Activated effector memory CD4-positive, alpha-beta T cell treated with anti-CD3 and anti-CD28 coated beads, Interleukin-2, amount 50 U/mL, for 16 hours (primary cell): Measurements from ENCODE around the gene NR6A1.

Experiments
- DNase-seq: peaks from one replicate; pipeline ENCODE4 v3.0.0-alpha.2; 2020

NR6A1 gene

GRCh38 chr9:124562328-124562727, 208.8 kb downstream of the NR6A1 start:
- no peak for DNase-seq

GRCh38 chr9:124559871-124560270, 211.2 kb downstream of the NR6A1 start:
- no peak for DNase-seq

DNA sequence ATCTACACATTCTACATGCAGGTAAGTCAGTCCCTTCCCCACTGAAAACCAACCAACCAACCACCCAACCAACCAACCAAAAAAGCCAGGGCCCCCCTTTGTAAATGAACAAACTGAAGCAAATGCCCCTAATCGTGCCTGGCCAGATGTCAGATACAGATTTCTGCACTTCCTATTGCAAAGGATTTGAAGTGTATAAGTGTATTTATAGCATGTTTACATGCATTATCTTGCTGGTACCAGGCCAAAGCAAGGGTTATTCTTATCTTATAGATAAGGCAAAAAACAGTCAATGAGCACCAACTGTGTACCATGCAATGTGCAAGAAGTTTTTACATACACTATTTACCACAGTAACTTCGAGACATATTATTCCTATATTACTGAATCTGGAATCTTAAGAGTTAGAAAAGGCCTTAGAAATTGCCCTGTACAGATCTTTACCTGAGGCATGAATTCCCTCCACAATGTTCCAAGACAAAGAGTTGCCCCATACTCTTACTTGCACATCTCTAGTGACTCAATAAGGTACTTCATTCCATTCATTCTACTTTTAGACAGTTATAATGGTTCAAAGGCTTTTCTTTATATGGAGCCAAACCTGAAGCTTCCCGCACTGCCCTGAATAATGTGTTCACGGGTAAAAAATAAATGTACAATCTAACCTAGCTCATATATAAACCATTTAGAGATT, 212.2 kb downstream of the NR6A1 start:
- DNase-seq: no peak

GRCh38 chr9:124557895-124558294, 213.2 kb downstream of the NR6A1 start:
- DNase-seq: no peak

DNA sequence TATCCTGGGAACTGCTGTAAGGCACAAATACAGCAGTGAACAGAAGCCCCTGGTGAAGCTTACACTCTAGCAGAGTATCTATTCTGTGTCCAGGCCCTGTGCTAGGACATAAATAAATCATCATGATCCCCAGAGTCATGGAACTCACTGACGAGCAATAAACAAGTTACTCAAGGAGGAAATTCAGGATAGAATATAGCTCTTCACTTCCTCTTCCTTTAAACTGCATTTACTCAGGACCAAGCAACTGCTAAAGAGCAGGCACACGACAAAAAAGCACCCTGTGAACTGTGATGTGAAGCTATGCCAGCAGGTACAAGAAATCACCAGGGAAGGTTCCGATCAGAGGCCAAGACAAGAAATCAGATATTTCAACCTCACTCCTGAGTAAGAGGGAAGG, 216.1 kb downstream of the NR6A1 start:
- DNase-seq: no peak

- no peak for DNase-seq
Observed at GRCh38 chr9:124553738-124554137, 217.4 kb downstream of the NR6A1 start.

DNA sequence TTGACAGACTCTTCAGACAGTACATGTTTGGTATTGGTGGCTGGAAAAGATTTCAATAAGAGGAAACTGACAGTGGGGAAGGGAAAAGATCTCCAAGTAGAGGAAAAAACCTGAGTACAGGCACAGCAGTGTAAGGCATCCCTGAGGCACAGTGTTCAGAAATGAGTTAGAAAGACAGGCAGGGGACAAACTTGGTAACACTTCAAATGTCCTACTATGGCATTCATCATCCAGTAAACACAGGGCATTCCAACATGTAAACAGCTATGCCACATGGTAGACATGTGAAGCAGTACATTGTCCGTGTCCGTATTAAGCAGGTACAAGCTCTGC, 218.9 kb downstream of the NR6A1 start:
- DNase-seq: no peak

DNA sequence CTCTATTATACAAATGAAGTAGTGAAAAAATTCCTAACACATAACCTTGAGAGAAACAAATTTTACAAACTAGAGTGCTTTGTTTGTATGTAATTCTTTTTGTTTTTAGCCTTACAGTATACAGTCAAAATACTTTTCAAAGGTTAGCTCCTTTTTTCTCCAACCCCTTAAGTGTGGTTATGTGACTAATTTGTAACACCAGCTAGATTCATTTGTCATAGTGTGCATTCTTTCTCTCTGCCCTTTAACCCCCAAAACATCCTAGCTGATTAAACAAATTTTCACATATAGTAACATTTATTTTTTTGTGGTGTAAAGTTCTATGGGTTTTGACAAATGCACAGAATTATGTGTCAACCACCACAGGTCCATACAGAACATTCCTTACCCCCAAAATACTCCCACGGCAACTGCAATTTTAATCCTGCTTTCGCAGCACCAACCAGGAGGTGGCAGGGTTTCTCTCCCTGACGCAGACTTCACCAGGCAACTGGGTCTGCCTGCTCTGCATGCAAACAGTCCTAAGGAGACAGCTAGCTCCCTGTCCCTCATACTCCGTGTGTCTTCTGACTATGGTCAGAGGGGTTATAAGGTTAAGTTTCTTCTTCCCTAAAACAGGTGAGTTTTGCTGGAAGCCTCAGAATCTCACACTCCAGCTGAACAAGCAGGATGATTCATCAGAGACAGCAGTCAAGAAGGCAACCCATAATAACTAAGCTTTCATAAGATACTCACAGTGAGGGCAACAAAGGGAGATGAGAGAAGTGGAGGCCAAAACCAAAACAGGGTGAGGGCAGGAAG, 219.4 kb downstream of the NR6A1 start:
- DNase-seq: no peak

- DNase-seq: no peak
Observed at GRCh38 chr9:124550072-124550471, 221.0 kb downstream of the NR6A1 start.

DNA sequence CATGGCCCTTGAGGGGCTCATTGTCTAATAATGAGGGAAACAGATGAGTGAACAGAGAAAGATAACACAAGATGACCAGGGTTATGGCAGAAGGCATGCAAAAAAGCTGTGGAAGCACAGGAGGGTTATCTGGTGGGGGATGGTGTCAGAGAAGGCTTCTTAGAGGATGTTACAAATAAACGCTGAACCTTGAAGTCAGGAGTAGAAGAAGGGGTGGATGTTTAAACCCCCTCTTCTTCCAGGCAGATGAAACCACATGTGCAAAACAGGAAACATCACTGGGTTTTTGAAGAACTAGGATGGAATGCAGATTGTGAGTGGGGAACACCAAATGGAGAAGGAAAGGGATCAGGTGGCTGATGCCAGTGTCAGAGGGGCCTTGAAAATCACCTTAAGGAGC, 222.1 kb downstream of the NR6A1 start:
- no peak for DNase-seq

- DNase-seq: no peak
Observed at GRCh38 chr9:124544535-124544934, 226.6 kb downstream of the NR6A1 start.

GRCh38 chr9:124541824-124542223, 229.3 kb downstream of the NR6A1 start:
- no peak for DNase-seq

DNA sequence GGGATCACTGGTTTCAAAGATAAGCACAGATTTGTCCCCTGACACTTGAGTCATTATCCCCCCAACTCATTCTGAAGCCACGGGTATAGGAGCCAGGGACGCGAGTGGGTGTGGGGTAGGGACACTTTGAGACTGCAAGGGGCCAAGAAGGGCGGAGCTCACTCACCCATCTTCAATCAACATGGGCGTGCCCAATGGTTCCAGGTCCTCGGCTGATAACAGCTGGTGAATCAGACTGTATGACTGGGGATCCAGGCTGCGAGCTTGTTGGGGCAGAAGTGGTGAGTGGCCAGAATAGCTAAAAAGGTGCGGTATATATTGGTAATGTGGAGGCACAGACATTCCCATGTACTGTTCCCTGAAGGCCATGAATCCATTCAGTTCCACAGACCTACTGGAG, 233.2 kb downstream of the NR6A1 start:
- no peak for DNase-seq

DNA sequence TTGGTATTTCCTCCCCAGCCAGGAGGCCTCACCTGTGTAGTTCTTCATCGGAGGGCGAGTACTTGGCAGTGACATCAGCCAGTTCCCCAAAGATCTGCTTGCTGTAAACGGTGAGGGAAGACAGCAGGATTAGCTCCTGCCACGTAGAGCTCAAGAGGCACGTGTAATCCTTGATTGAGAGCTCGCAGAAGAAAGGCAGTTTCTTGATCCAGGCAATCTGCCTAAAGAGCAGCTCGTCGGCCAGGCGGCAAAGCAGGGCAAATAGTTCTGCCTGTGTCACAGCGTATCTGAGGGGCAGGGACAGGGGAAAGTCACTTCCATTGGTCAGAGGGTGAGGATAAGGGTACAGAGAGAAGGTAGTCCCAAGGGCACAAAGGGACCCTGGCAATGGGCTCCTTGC, 235.3 kb downstream of the NR6A1 start:
- no peak for DNase-seq

GRCh38 chr9:124532897-124533296, 238.2 kb downstream of the NR6A1 start:
- no peak for DNase-seq

GRCh38 chr9:124531115-124531514, 240.0 kb downstream of the NR6A1 start:
- DNase-seq: no peak

GRCh38 chr9:124530246-124530645, 240.9 kb downstream of the NR6A1 start:
- DNase-seq: no peak

DNA sequence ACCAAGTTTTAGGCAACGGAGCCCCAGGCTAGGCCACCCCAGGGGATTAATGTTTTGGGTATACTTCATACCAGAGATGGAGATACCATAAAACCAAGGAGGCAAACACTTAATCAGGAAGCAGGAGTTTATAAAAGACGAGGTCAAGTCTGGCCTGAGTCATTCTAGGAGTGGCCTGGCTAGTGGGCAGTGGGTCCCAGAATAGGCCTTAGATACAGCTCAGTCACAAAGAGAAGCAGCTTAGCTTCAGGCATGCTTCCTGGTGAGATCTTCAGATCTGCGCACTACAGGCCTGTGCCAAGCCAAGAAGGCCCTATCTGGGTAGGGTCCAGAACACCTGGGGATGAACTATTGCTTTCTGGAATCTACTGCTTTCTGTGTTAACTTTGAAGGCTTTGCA, 243.3 kb downstream of the NR6A1 start:
- no peak for DNase-seq

- no peak for DNase-seq
Observed at GRCh38 chr9:124526174-124526573, 244.9 kb downstream of the NR6A1 start.

- no peak for DNase-seq
Observed at GRCh38 chr9:124522121-124523098, 248.7 kb downstream of the NR6A1 start.

- DNase-seq: no peak
Observed at GRCh38 chr9:124521142-124521541, 250.0 kb downstream of the NR6A1 start.

- no peak for DNase-seq
Observed at GRCh38 chr9:124520206-124520596, 250.9 kb downstream of the NR6A1 start.

DNA sequence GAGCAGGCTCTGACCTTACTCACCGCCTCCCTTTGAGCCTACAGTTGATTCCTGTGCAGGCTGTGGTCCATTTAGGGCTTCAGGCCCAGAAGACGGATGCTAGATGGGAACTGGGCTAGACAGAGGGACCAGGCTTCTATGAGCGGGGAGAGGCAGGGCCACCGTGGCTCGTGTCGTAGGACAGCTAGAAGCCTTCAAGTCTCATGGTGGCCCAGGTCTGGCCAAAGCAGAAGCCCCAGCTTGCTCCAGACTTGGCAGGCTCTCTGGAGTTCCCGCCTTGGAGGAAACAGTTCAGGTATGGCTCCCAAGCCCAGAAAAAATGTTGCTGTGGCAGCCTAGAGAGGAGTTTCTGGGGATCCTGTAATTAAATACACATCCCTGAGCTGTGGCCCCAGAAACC, 253.0 kb downstream of the NR6A1 start:
- no peak for DNase-seq

DNA sequence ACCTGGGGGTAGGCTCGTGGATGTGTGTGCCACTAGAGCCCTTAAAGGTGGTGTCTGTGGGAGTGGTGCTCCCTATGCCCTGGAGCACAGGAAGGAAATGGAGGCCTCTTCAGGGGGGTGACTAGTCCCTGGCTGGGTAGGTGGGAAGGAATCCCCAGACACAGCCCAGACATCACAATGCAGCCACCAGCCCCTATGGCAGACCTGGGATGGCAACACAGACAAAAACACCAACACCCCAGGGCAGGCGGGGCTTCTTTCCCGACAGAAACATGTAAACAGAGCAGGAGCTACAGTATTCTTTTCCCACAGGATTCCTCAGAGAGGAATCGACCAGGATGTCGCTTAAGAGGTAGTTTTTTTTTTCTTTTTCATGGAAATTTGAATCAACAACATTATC, 253.5 kb downstream of the NR6A1 start:
- no peak for DNase-seq
